ENCODE measurements around the gene L3MBTL4.

Gene L3MBTL4

DNA sequence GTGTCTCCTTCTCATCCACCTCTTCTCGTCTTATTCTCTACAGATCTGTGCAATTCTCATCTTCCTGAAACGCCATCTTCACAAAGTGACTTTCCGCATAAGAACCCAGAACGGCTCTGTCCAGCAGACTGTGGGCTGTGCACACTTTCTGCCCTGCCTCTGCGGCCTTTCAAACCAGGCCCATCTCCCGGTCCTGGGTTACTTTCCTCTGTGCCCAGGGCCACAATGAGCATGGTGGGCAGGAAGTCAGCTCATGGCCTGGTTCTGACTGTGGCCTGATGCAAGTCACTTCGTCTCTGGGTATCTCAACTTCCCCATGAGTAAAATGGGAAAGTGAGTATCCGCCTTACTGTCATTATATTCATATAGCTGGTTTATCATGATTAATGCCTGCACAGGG, 447.7 kb downstream of the L3MBTL4 start:
- ChIA-PET CTCF (interaction anchor here (0.6 kb wide), 1 partner anchor 583 kb away, joined by 3 read pairs; no protein-coding TSS in a partner anchor), POLR2A (ENCODE audit: low non-redundant PET) (no interaction called here)
- no peak overlapping the region for H3K27ac ChIP-seq
- TF ChIP-seq, protein P1, sequence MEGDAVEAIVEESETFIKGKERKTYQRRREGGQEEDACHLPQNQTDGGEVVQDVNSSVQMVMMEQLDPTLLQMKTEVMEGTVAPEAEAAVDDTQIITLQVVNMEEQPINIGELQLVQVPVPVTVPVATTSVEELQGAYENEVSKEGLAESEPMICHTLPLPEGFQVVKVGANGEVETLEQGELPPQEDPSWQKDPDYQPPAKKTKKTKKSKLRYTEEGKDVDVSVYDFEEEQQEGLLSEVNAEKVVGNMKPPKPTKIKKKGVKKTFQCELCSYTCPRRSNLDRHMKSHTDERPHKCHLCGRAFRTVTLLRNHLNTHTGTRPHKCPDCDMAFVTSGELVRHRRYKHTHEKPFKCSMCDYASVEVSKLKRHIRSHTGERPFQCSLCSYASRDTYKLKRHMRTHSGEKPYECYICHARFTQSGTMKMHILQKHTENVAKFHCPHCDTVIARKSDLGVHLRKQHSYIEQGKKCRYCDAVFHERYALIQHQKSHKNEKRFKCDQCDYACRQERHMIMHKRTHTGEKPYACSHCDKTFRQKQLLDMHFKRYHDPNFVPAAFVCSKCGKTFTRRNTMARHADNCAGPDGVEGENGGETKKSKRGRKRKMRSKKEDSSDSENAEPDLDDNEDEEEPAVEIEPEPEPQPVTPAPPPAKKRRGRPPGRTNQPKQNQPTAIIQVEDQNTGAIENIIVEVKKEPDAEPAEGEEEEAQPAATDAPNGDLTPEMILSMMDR (conservative IDR thresholded peaks at IDR 0.05; ENCODE audit: low read depth) = no peak
- DNase-seq (ENCODE audit: low spot score) = no peak

DNA sequence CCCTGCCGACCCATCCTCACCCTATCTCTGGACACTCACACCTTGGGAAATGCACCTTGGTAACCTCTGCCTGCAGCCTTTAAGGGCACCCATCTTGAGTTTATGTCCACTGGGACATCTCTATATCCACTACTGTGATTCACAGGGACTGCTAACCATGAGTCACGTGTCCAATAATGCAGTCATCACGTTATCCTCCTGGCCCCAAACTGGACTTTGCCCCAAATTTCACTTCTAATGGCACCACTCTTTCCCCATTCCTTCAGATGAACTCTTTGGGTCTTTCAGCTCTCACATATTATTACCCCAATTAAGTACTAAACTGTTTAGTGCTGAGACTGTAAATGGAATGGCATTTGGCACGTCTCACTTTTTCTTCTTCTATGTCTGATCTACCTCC, 448.2 kb downstream of the L3MBTL4 start:
- no peak for DNase-seq (ENCODE audit: low spot score)
- CTCF ChIA-PET = interaction anchor here (0.6 kb wide), 1 partner anchor 583 kb away, joined by 3 read pairs; no protein-coding TSS in a partner anchor
- TF ChIP-seq, protein P1 (conservative IDR thresholded peaks at IDR 0.05; ENCODE audit: low read depth) = no peak
- H3K27ac ChIP-seq = no peak overlapping the region
- POLR2A ChIA-PET (ENCODE audit: low non-redundant PET) = no interaction called here

DNA sequence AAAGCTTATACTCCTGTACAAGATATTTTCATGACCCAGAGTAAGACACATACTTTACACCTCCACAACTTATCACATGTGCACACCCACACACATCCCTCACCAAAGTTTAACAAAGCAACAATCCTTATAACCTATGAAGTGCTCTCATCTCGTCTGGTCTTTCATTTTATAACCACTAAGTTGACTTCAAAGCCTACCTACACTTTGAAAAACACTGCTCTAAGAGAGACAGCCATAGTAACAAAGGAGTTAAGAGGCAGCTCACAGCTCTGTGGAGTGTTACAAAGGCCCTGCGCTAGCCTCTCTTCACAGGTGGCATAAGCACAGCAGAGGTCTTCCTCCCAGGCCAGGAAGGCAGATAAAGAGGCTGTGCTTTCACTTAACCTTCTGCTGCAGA, 449.7 kb downstream of the L3MBTL4 start:
- ChIA-PET CTCF (no interaction called here), POLR2A (ENCODE audit: low non-redundant PET) (no interaction called here)
- DNase-seq (ENCODE audit: low spot score) = no peak
- TF ChIP-seq, protein P1 (conservative IDR thresholded peaks at IDR 0.05; ENCODE audit: low read depth) = no peak
- H3K27ac ChIP-seq = no peak overlapping the region

DNA sequence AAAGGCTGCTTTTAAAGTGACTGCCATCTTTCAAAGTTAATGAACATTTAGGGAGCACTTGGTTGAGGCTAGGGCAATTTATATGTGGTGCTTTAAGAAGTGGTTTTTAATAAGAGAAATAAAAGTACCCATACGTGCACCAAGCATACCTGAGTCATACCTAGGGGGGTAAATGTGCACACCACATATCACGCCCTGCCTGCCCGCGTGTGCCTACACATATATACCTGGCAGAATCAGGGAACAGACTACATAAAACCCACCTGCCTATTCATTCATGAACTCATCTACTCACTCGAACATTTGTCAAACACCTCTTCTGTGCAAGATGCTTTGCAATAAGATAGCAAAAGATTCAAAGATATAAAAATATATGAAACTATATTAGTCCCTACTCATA, 450.1 kb downstream of the L3MBTL4 start:
- H3K27ac ChIP-seq = no peak overlapping the region
- ChIA-PET CTCF (no interaction called here), POLR2A (ENCODE audit: low non-redundant PET) (no interaction called here)
- no peak for DNase-seq (ENCODE audit: low spot score)
- TF ChIP-seq, protein P1 (conservative IDR thresholded peaks at IDR 0.05; ENCODE audit: low read depth) = no peak

DNA sequence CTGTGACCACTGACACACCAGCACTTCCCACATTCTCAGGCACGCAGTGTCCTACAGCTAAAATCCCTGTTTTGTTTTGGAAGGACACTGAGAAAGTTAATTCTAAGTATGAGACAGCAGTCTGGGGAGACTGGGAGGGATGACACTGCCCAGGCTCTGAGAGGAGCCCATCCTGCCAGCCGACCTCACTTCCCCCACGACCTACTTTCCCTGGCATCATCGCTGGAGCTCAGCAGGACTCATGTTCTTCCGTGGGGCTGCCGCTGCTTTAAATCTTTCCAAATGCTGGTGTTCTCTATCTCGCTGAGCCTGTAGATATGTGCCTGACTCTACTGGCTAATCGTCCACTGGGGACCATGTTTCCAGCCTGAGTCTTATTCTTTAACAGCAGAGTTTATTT, 450.6 kb downstream of the L3MBTL4 start:
- CTCF ChIA-PET = no interaction called here
- POLR2A ChIA-PET (ENCODE audit: low non-redundant PET) = no interaction called here
- no peak overlapping the region for H3K27ac ChIP-seq
- DNase-seq (ENCODE audit: low spot score) = no peak
- TF ChIP-seq, protein P1 (conservative IDR thresholded peaks at IDR 0.05; ENCODE audit: low read depth) = no peak

DNA sequence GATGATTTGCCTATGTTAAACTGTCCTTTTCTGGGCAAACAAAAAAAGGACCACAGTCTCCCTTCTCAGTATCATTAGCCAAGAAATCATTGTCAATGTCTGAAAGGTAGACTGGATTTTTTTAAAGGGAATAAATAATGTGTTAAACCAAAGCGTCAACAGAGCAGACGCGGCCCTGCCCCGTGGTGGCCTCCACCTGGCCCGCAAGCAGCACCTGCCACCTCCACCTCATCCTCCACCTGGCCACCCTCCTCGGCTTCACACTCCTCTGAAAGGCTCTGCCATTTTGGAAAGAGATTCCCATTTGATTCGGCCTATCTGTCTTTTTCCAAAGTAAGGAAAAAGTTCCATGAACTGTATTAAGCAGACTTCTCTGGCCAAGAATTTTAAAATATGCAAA, 451.4 kb downstream of the L3MBTL4 start:
- POLR2A ChIA-PET (ENCODE audit: low non-redundant PET) = no interaction called here
- no peak for DNase-seq (ENCODE audit: low spot score)
- H3K27ac ChIP-seq = no peak overlapping the region
- TF ChIP-seq, protein P1 (conservative IDR thresholded peaks at IDR 0.05; ENCODE audit: low read depth) = no peak
- CTCF ChIA-PET = no interaction called here

DNA sequence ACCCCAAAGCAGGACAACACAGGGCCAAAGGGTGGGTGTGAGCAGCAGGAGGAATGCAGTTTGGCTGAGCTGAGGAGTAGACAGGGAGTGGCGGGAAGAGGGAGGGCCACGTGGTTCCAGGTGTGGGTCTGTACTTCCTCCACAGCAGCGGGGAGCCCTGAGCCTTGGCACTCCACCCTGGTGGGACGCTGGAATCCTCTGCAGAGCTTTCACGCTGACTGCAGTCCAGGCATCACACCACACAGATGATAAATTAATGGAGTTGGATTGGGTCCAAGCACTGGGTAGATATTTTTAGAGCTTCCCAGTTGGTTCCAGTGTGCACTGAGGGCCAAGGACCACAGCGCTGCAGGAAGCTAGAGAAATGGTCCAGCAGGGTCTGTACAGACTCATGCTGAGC, 452.3 kb downstream of the L3MBTL4 start:
- TF ChIP-seq, protein P1 (conservative IDR thresholded peaks at IDR 0.05; ENCODE audit: low read depth) = no peak
- DNase-seq (ENCODE audit: low spot score) = no peak
- ChIA-PET CTCF (no interaction called here), POLR2A (ENCODE audit: low non-redundant PET) (no interaction called here)
- no peak overlapping the region for H3K27ac ChIP-seq

Data from RWPE1 (cell line).